SH-SY5Y (cell line): ENCODE measurements around the gene RPL6.

Experiments
- GATA2 ChIP-seq: IDR thresholded peaks from 2 replicates; pipeline ENCODE4 v1.6.1; 2011; ENCODE audit warnings: mild to moderate bottlenecking, low read depth, low read length
- GATA3 ChIP-seq: IDR thresholded peaks from 2 replicates; pipeline ENCODE4 v1.6.1; 2011; ENCODE audit warnings: low read depth, mild to moderate bottlenecking, low read length, moderate library complexity

DNA sequence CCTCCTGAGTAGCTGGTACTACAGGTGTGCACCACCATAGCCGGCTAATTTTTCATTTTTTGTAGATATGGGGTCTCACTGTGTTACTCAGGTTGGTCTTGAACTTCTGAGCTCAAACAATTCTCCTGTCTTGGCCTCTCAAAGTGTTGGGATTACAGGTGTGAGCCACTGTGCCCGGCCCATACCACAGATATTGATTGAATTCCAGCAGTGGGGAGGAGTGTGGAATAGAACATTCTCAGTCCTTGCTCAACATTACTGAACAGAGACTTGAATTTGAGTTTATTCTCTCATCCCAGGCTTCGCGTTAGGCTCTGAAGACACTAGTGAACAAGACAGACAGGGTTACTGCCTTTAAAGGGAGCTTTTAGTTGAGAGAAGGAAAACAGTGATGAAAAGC is 48.9 kb upstream of the RPL6 start:
- TF ChIP-seq GATA2 (no peak), GATA3 (no peak)
